Breast epithelium (tissue), 3 donors: ENCODE results near the gene RASD2.

ENCODE experiments used
- POLR2A ChIP-seq: fragments of 450-650 bp; IDR thresholded peaks from one replicate; pipeline ENCODE4 v1.6.1; 2016; ENCODE audit warnings: antibody characterized with exemption, mild to moderate bottlenecking, moderate library complexity
- TF ChIP-seq, protein P1 (sequence below), 3 donors: fragments of 450-650 bp; IDR thresholded peaks; one replicate each; pipeline ENCODE4 v1.5.1; 2016 to 2017; ENCODE audit warnings: antibody characterized with exemption in 3 of 3, mild to moderate bottlenecking in 3 of 3, moderate library complexity in 3 of 3

- TF ChIP-seq, protein P1, sequence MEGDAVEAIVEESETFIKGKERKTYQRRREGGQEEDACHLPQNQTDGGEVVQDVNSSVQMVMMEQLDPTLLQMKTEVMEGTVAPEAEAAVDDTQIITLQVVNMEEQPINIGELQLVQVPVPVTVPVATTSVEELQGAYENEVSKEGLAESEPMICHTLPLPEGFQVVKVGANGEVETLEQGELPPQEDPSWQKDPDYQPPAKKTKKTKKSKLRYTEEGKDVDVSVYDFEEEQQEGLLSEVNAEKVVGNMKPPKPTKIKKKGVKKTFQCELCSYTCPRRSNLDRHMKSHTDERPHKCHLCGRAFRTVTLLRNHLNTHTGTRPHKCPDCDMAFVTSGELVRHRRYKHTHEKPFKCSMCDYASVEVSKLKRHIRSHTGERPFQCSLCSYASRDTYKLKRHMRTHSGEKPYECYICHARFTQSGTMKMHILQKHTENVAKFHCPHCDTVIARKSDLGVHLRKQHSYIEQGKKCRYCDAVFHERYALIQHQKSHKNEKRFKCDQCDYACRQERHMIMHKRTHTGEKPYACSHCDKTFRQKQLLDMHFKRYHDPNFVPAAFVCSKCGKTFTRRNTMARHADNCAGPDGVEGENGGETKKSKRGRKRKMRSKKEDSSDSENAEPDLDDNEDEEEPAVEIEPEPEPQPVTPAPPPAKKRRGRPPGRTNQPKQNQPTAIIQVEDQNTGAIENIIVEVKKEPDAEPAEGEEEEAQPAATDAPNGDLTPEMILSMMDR (IDR thresholded peaks at IDR 0.05) = no peak
- no peak for TF ChIP-seq POLR2A
Measured at GRCh38 chr22:35539910-35540594, 579 bp upstream of the RASD2 start.
